IMR-90 (cell line): ENCODE measurements around the gene DNAH3. TPM values are rescaled to one million over a fixed set of nuclear protein-coding genes. Genes with fewer than 3 reads are reported as not detected.

Experiments
- MAZ ChIP-seq: IDR thresholded peaks from 2 replicates; pipeline ENCODE4 v1.6.1; 2012; ENCODE audit warnings: low read depth, mild to moderate bottlenecking, low read length, improper control_type of control experiment, moderate library complexity, borderline replicate concordance
- MXI1 ChIP-seq: IDR thresholded peaks from 2 replicates; pipeline ENCODE4 v1.6.1; 2012; ENCODE audit warnings: low read depth, mild to moderate bottlenecking, low read length, moderate library complexity, borderline replicate concordance
- polyA plus RNA-seq, 3 experiments: library from polyadenylated mRNA; depleted of rRNA; stranded (reverse); fragments of >200 nt; gene quantifications; 2 replicates each; pipeline ENCODE4 v1.2.3, GENCODE V29; 2012; ENCODE audit warnings: low replicate concordance in 1 of 3
- total RNA-seq: library from RNA; depleted of rRNA; stranded (reverse); fragments of >200 nt; gene quantifications from 2 replicates; pipeline ENCODE4 v1.2.3, GENCODE V29; 2012

DNAH3 gene
- total and polyA plus RNA-seq, 2 of the 4 experiments (the other 2 are of a cell fraction) = not detected

DNA sequence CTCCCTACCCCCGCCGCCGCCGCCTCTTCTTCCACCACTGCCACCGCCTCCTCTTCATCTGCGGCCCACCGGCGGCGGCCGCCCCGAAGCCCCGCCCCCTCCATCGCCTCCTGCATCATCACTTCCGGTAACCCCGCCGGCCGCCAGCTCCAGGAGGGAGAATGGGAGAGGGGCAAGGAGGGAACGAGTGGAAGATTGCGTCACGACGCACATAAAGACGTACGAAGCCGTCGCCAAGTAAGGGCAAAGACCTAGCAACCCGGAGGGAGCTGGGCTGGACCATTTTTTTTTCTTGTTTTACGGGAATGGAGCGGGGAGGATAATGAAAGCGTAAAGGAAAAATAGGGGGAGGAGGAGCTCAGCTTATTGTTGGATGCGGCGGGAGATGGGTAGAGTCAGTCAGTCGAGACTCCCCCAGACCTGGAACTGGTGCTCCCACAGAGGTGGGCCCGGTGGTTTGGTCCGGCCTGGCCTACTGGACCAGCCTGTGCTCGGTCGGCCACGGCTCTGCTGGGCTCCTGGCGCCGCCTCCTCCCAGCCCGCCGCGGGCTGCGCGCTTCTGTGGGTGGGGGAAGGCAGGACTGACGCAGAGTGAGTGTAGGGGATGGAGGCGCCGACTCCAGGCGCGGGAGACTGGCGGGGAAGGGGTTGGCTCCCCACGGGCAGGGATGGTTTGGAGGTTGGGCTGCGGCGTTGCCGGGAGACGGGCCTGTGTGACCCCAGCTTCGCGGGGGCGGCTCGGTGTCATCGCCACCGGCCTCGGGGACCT lies 250.2 kb downstream of the DNAH3 start, which contains the start of the genes DCUN1D3 and LYRM1 (continued):
- TF ChIP-seq MAZ (peak; percentile 89; the same call in 1 of the 2 replicates), MXI1 (peak; percentile 60)
